Keratinocyte (primary cell): Measurements from ENCODE around the gene CFAP45. TPM values are rescaled to one million over a fixed set of nuclear protein-coding genes. Genes with fewer than 3 reads are reported as not detected.

ENCODE experiments used
- DNase-seq: peaks from one replicate; pipeline ENCODE4 v3.0.0-alpha.2; 2011; ENCODE audit warnings: low read depth, missing footprints, low spot score
- FAIRE-seq: peaks from 2 replicates; lab custom pipeline; 2011; peaks lifted over from hg19 to GRCh38; lab: Jason Lieb, UNC
- H2AFZ ChIP-seq: 2 replicates; pipeline ENCODE4 v1.6.0; 2012; ENCODE audit warnings: low read length, control low read depth, inconsistent platforms; ENCODE audit not compliant: control insufficient read depth
- H3K27ac ChIP-seq: 2 replicates; pipeline ENCODE4 v1.5.1; 2011; ENCODE audit warnings: low read length; ENCODE audit not compliant: control insufficient read depth, insufficient read depth
- H3K27me3 ChIP-seq: 3 replicates; pipeline ENCODE4 v1.6.0; 2011; ENCODE audit warnings: low read length; ENCODE audit not compliant: control insufficient read depth, insufficient read depth; ENCODE audit errors: extremely low read depth
- H3K36me3 ChIP-seq, 2 experiments: 2 replicates in 1 of 2; 3 replicates in 1 of 2; pipeline ENCODE4 v1.5.1; 2011; ENCODE audit warnings: low read length in 2 of 2, mild to moderate bottlenecking in 1 of 2; ENCODE audit not compliant: control insufficient read depth in 2 of 2, insufficient read depth in 2 of 2; ENCODE audit errors: extremely low read depth in 1 of 2
- H3K4me1 ChIP-seq: 3 replicates; pipeline ENCODE4 v1.5.1; 2011; ENCODE audit warnings: low read length; ENCODE audit not compliant: control insufficient read depth, insufficient read depth; ENCODE audit errors: extremely low read depth
- H3K4me2 ChIP-seq: 3 replicates; pipeline ENCODE4 v1.6.0; 2011; ENCODE audit warnings: low read depth, low read length; ENCODE audit not compliant: control insufficient read depth, insufficient read depth; ENCODE audit errors: extremely low read depth
- H3K4me3 ChIP-seq, 3 experiments: fragments of 200-600 bp in 1 of 3; sonication (generic) in 1 of 3; 2 replicates in 2 of 3; 3 replicates in 1 of 3; pipeline ENCODE4 v1.5.1; 2011 to 2016; ENCODE audit warnings: low read length in 3 of 3, mild to moderate bottlenecking in 3 of 3, control low read depth in 2 of 3, inconsistent platforms in 1 of 3, low read depth in 1 of 3, mixed read lengths in 1 of 3, mixed run types in 1 of 3, moderate library complexity in 1 of 3; ENCODE audit not compliant: control insufficient read depth in 2 of 3, insufficient read depth in 2 of 3; ENCODE audit errors: extremely low read depth in 1 of 3
- H3K79me2 ChIP-seq: 2 replicates; pipeline ENCODE4 v1.6.0; 2012; ENCODE audit warnings: low read length; ENCODE audit not compliant: control insufficient read depth, insufficient read depth
- H3K9ac ChIP-seq: 3 replicates; pipeline ENCODE4 v1.6.0; 2011; ENCODE audit warnings: low read length; ENCODE audit not compliant: control insufficient read depth, insufficient read depth; ENCODE audit errors: extremely low read depth
- H3K9me1 ChIP-seq: 3 replicates; pipeline ENCODE4 v1.6.0; 2011; ENCODE audit warnings: low read length; ENCODE audit not compliant: control insufficient read depth, insufficient read depth; ENCODE audit errors: extremely low read depth
- H3K9me3 ChIP-seq: 2 replicates; pipeline ENCODE4 v1.5.1; 2012; ENCODE audit warnings: low read depth, low read length; ENCODE audit not compliant: control insufficient read depth
- H4K20me1 ChIP-seq: 3 replicates; pipeline ENCODE4 v1.6.0; 2011; ENCODE audit warnings: low read length; ENCODE audit not compliant: control insufficient read depth, insufficient read depth; ENCODE audit errors: extremely low read depth
- CTCF ChIP-seq, 3 experiments: IDR thresholded peaks in 1 of 3; conservative IDR thresholded peaks in 1 of 3; optimal IDR thresholded peaks in 1 of 3; 2 replicates in 2 of 3; 3 replicates in 1 of 3; pipeline versions ENCODE3 to v1.5.1; 2011; ENCODE audit warnings: low read length in 3 of 3, mild to moderate bottlenecking in 3 of 3, moderate library complexity in 2 of 3, control low read depth in 1 of 3, inconsistent platforms in 1 of 3; ENCODE audit not compliant: insufficient read depth in 2 of 3; ENCODE audit errors: extremely low read depth in 1 of 3
- EZH2 ChIP-seq: IDR thresholded peaks from one replicate; pipeline ENCODE4 v1.6.1; 2012; ENCODE audit warnings: inconsistent platforms, mild to moderate bottlenecking, low read length, moderate library complexity
- dilution Hi-C: fragments of 300-500 bp; cut with MboI; formaldehyde crosslinking; loops from one replicate; pipeline ENCODE4 v1.7.0; 2020; ENCODE audit warnings: low sequenced_read_pairs; ENCODE audit not compliant: extremely low pct_ligation_motif_present
- polyA plus RNA-seq, 5 experiments: library from polyadenylated mRNA; depleted of rRNA in 3 of 5; stranded (reverse) in 3 of 5; stranded (forward) in 1 of 5; unstranded in 1 of 5; fragments of >200 nt; gene quantifications; 1 replicate in 1 of 5; 2 replicates in 3 of 5; 3 replicates in 1 of 5; pipeline versions ENCODE4 v1.2.1 to v1.2.3, GENCODE V29; 2011 to 2012; ENCODE audit warnings: missing spikeins in 2 of 5, low read depth in 1 of 5, low replicate concordance in 1 of 5

The CFAP45 gene
- polyA plus RNA-seq, 1 donor (not counting 4 experiments of a cell fraction or from before 2014, with no cell fraction given), result 2.3 TPM

GRCh38 chr1:159895836-159896545 lies 4.0 kb downstream of the CFAP45 start:
- Histone ChIP-seq H3K4me3 (no peak overlapping the region), H3K36me3 (no peaks in the 10 kb centered on the region), H3K27me3 (no peaks in the 10 kb centered on the region), H3K4me2 (no peak overlapping the region), H4K20me1 (no peaks in the 10 kb centered on the region), H2AFZ (no peak overlapping the region), H3K9me1 (no peaks in the 10 kb centered on the region), H3K4me1 (peaks cover 15% of the 10 kb centered on the region), H3K9me3 (no peaks in the 10 kb centered on the region), H3K27ac (no peak overlapping the region), H3K79me2 (no peaks in the 10 kb centered on the region), H3K9ac (no peak overlapping the region)
- DNase-seq, result no peak
- FAIRE-seq, result no peak
- dilution Hi-C loops, result no loop called here
- no peak for TF ChIP-seq EZH2
- TF ChIP-seq CTCF (optimal IDR thresholded peaks at IDR 0.05 in 1 of 3, IDR thresholded peaks at IDR 0.05 in 1 of 3, conservative IDR thresholded peaks at IDR 0.05 in 1 of 3; ENCODE audit: extremely low read depth in 1 of 3, insufficient read depth in 2 of 3, low read length in 3 of 3), result no peak

GRCh38 chr1:159895286-159895685 lies 4.7 kb downstream of the CFAP45 start:
- Histone ChIP-seq H3K4me3 (no peak overlapping the region), H3K4me1 (peaks cover 11% of the 10 kb centered on the region), H2AFZ (no peak overlapping the region), H3K79me2 (no peaks in the 10 kb centered on the region), H4K20me1 (no peaks in the 10 kb centered on the region), H3K9ac (no peak overlapping the region), H3K9me1 (no peaks in the 10 kb centered on the region), H3K4me2 (no peak overlapping the region), H3K27me3 (no peaks in the 10 kb centered on the region), H3K36me3 (no peaks in the 10 kb centered on the region), H3K27ac (no peak overlapping the region), H3K9me3 (no peaks in the 10 kb centered on the region)
- FAIRE-seq, result no peak
- dilution Hi-C loops, result no loop called here
- TF ChIP-seq CTCF (optimal IDR thresholded peaks at IDR 0.05 in 1 of 3, IDR thresholded peaks at IDR 0.05 in 1 of 3, conservative IDR thresholded peaks at IDR 0.05 in 1 of 3; ENCODE audit: extremely low read depth in 1 of 3, insufficient read depth in 2 of 3, low read length in 3 of 3), result no peak
- TF ChIP-seq EZH2, result no peak
- DNase-seq, result no peak
